Endothelial cell of hepatic sinusoid (primary cell): Measurements from ENCODE around the gene VIL1.

Experiments used
- in situ Hi-C: cut with HindIII; loops from 2 replicates; pipeline ENCODE4 v1.10.0; 2017; ENCODE audit warnings: low sequenced_read_pairs

Gene VIL1

DNA sequence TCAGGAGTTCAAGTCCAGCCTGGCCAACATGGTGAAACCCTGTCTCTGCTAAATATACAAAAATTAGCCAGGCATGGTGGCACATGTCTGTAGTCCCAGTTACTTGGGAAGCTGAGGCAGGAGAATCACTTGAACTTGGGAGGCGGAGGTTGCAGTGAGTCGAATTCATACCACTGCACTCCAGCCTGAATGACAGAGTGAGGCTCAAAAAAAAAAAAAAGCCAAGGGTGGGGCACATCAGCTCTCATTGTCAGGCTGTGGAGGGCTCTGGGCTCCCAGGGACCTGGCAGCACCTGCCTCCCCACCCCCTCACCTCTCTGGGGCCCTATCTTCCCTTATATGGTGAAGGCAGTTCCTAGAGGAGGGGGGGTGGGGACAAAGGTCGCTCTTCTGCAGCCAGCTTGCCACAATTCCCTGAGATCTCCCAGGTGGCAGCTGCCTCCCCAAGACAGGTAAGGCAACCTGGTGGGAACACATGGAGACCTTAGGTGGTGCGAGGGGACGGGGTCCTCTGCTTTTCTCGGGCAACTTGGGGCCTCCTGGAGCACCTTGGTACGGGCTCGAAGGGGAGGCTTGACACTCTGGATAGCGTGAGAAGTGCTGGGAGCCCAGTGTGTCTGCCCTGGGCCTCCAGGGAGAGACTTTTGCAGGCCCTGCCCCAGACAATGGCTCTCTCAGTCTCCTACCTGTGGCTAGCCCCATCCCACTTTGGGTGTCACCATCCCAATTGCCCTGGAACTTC lies at the start of gene VIL1:
Gene VIL1, plus strand, starts transcription at position 407 of the 742 bp plus-strand sequence. CDS start 4,656 bp downstream, outside the sequence.
- in situ Hi-C loops: no loop called here

DNA sequence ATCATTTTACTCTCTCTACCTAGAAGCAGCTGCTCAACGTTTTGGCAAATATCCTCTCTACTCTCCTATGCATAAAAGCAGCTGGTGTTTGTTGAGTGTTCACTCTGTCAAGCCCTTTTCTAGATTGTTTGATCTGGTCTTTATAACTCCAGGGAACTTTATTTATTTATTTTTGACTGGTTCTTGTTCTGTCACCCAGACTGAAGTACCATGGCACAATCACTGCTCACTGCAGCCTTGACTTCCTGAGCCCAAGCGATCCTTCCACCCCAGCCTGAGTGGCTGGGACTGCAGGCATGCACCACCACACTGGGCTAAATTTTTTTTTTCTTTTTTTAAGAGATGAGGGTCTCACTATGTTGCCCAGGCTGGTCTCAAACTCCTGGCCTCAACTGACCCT lies 49.6 kb upstream of the VIL1 start:
- in situ Hi-C loops: no loop called here

- in situ Hi-C loops: no loop called here
Measured at GRCh38 chr2:218370410-218371063, 48.4 kb upstream of the VIL1 start.

GRCh38 chr2:218371983-218372350 lies 47.0 kb upstream of the VIL1 start:
- in situ Hi-C loops: no loop called here

DNA sequence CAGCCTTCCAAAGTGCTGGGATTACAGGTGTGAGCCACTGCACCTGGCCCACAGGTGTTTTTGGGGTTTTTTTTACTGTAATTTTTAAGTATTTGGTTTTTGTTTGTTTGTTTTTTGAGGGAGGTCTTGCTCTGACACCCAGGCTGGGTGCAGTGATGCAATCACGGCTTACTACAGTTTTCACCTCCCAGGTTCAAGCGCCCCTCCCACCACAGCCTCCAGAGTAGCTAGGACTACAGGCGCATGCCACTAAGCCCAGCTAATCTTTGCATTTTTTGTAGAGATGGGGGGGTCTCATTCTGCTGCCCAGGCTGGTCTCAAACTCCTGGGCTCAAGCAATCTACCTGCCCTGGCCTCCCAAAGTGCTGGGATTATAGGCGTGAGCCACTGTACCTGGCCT lies 44.1 kb upstream of the VIL1 start:
- in situ Hi-C loops: no loop called here

DNA sequence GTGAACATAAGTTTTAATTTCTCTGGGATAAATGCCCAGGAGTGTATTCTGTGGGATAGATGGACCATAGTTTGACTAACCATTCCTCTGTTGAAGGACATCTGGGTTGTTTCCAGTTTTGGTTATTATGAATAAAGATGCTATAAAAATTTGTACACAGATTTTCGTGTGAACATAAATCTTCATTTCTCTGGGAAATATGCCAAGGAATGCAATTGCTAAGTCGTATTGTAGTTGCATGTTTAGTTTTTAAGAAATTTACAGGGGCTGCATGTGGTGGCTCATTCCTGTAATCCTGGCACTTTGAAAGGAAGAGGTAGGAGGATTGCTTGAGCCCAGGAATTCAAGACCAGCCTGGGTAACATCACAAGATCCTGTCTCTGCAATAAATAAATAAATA lies 43.7 kb upstream of the VIL1 start:
- in situ Hi-C loops: no loop called here

- in situ Hi-C loops: no loop called here
Measured at GRCh38 chr2:218378053-218378452, 40.9 kb upstream of the VIL1 start.

DNA sequence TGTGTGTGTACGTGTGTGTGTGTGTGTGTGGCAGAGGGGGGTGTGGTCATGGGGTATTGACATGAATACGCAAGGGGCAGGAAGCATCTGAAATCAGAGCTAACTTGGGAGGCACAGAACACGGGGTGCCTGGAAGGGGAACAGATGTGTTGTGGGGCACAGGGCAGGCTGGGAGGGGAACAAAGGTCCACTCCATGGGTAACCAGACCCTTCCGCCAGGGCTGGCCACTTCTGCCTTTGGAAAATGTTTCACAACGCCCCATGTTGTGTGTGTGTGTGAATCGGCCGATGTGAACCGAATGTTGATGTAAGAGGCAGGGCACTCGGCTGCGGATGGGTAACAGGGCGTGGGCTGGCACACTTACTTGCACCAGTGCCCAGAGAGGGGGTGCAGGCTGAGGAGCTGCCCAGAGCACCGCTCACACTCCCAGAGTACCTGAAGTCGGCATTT lies 37.0 kb upstream of the VIL1 start, which contains the start of gene SLC11A1:
Gene SLC11A1, plus strand, starts transcription at position 358 of the 451 bp plus-strand sequence. CDS start 96 bp downstream, outside the sequence.
- in situ Hi-C loops: no loop called here

- in situ Hi-C loops: no loop called here
Measured at GRCh38 chr2:218382785-218383184, 36.1 kb upstream of the VIL1 start.

GRCh38 chr2:218383892-218384519 lies 34.9 kb upstream of the VIL1 start:
- in situ Hi-C loops: no loop called here

- in situ Hi-C loops: no loop called here
Measured at GRCh38 chr2:218384975-218385374, 33.9 kb upstream of the VIL1 start.

DNA sequence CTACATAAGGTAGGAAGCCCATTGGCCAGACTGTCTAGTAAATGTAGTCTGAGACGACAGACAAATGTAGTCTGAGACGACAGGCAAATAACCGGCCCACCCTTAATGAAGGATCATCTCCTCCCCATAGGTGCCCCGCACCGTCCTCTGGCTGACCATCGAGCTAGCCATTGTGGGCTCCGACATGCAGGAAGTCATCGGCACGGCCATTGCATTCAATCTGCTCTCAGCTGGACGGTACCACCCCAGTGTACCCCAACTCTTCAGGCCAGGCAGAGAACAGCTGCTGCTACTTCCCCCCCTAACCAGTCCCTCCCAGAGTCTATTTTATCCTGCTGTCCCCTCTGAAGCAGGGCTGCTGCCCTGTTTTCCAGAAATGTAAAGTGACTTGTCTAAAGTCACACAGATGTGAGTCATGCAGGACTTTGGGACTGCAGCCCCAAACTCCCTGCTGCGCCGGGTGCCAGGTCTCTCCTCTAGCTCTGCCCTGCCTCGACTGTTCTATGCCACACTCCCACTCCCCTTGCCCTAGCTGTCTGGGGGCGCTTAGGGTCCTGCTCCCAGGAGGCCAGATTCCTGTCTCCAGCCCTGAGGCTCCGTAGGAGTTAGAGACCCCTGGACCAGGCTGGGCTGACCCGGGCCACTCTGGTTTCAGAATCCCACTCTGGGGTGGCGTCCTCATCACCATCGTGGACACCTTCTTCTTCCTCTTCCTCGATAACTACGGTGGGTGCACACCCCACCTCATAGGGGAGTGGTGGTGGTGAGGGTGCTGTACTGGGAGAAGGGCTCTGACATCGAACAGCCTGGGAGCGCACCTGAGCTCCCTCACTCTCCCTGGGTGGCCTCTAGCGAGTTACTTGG lies 32.2 kb upstream of the VIL1 start:
- in situ Hi-C loops: no loop called here

- in situ Hi-C loops: no loop called here
Measured at GRCh38 chr2:218387369-218388194, 31.3 kb upstream of the VIL1 start.

DNA sequence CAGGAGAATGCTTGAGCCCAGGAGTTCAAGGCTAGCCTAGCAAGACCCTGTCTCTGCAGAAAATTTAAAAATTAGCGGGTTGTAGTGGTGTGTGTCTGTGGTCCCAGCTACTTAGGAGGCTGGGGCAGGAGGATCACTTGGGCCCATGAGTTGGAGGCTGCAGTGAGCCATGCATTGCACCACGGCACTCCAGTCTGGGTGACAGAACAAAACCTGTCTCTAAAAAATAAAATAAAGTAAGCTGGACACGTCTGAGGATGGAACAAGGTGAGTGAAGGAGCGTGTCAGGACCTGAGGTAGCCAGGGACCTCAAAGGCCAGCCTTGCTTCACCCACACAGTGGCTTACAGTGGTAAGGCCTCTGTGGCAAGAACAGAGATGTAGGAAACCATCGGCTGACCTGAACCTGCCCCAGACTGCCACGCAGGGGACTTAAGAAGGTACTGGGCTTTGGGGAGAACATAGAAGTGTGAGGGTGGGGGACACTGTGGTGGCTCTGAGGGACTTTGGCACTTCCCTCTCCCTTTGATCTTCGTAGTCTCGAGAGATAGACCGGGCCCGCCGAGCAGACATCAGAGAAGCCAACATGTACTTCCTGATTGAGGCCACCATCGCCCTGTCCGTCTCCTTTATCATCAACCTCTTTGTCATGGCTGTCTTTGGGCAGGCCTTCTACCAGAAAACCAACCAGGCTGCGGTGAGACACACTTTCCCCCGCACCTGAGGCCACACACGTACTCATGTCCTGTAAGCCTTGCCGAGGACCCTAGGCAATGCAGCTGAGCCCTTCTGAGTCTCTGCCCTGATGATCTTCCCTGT lies 29.4 kb upstream of the VIL1 start:
- in situ Hi-C loops: no loop called here

- in situ Hi-C loops: no loop called here
Measured at GRCh38 chr2:218391202-218391601, 27.7 kb upstream of the VIL1 start.

DNA sequence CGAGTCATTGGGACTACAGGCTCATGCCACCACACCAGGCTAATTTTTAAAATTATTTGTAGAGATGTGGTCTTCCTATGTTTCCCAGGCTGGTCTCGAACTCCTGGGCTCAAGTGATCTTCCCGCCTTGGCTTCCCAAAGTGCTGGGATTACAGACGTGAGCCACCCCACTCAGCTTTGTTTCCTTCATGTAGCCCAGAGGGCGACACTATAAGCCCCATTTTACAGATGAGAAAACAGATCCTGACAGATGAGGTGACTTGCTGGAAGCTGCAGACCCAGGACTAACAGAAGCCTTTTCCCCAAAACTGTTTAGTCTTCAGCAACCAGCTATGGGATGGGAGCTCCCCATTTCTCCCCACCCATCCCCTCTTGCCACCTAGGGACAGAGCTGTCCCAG lies 26.5 kb upstream of the VIL1 start:
- in situ Hi-C loops: no loop called here

DNA sequence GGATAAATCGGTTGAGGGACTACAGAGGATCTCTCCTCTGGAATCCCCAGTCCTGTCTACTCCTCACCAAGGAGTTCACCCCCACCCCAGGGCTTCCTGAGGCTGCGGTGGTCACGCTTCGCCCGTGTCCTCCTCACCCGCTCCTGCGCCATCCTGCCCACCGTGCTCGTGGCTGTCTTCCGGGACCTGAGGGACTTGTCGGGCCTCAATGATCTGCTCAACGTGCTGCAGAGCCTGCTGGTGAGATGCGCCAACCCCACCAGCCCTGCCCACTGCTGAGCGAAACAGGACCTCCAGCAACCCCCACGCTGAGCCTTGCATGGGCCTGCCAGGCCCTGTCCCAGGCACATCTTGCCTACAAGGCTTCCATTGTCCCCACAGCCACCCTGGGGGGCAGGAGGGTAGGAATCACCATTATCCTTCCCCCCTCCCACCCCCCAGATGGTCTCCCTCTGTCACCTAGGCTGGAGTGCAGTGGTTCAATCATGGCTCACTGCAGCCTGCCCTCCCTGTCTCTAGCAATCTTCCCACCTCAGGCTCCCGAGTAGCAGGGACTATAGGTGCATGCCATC lies 25.9 kb upstream of the VIL1 start:
- in situ Hi-C loops: no loop called here

DNA sequence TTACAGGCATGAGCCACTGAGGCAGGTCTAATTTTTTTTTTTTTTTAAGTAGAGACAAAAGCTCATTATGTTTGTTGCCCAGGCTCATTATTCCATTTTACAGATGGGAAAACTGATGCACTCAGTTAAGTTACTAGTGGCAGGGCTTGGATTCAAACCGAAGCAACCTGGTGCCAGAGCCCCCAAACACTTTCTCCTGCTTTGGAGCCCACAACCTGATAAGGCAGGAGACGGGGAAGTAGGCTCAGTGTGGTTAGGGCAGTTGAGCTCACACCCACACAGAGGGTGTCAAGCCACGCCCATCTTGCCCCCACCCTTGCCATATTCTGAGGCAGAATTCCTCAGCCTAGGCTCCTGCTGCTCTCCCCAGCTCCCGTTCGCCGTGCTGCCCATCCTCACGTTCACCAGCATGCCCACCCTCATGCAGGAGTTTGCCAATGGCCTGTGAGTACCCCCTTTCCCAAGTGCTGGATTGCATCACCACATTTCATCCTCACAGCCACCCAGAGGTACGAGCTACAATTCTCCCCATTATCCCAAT lies 25.1 kb upstream of the VIL1 start:
- in situ Hi-C loops: no loop called here
